GM20000 (cell line): Measurements from ENCODE around the gene SLIT3.

Experiments used
- DNase-seq: peaks from one replicate; pipeline ENCODE4 v3.0.0; 2012; ENCODE audit warnings: low spot score
- CTCF ChIP-seq: IDR thresholded peaks from 2 replicates; pipeline ENCODE4 v1.5.1; 2012; ENCODE audit warnings: mild to moderate bottlenecking, control low read depth; ENCODE audit errors: extremely low read depth, missing control alignments

Gene SLIT3

DNA sequence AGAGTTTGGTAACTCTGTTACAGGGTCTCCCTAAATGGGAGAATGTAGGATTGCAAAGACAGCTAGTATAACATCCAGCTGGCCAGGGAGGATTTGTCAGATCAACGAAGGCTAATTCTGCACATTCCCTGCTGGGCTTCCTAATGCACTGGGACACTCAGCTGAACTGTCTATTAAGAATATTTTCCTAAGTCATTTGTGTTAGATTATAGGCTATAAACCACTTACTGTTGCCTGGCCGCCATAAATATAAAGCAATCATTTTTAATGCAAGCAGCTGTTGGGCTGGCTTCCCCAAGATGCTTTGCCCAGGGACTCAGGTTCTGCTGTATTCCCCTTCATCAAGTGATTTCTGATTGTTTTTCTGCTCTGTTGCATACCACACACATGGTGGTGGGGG lies 35.3 kb upstream of the SLIT3 start:
- no peak for DNase-seq
- TF ChIP-seq CTCF: no peak

DNA sequence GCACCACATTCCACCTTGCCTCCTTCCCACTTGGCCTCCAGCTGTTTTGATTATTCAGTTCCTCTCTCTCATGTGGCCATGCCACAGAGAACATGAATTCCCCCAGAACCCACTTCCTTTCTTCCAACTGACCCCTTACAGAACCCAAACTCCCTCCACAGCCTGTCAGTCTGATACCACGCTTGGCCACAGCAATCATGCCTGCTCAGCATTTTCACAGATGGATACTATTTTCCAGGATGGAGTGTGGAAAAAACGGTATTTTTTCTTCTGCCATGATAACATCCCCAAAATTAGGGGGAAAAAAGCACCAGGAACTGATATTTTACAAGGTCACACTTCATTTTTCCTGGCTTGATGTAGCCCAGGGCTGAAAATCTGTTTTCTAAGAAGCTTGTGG lies 34.9 kb upstream of the SLIT3 start:
- TF ChIP-seq CTCF: no peak
- no peak for DNase-seq

- no peak for TF ChIP-seq CTCF
- DNase-seq: no peak
These were observed 32.6 kb upstream of the SLIT3 start for GRCh38 chr5:169333518-169333917.

- TF ChIP-seq CTCF: no peak
- no peak for DNase-seq
These were observed 30.4 kb upstream of the SLIT3 start for GRCh38 chr5:169331292-169331852.

DNA sequence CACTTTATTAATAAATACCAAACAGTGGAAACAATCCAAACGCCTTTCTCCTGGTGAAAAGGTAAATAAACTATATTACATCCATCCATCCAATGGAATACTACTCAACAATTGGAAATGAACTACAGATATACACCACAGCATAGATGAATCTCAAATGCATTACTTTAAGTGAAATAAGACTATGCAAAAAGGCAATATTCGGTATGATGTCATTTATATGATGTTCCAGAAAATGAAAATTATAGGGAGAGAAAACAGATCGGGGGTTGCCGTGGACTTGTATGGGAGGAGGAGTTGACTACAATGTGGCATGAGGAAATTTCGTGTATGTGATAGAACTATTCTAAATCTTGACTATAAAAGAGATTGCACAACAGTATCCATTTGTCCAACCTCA lies 27.5 kb upstream of the SLIT3 start:
- no peak for TF ChIP-seq CTCF
- DNase-seq: no peak

DNA sequence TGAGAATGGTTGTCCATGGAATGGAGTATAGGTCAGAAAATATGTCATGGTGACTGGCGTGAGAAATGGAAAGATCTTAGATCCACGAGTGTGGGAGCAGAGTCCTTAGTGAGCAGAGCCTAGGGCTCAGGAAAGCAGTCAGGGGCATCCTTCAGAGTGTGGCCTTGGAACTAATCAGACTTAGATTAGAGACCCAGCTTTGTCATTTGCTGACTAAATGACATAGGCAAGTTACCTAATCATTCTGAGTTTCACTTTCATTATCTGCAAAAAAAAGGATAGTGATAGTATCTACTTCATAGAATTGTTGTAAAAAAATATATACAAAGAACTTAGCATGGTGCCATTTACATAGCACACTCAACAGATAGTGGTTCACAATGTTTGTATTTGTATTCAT lies 24.3 kb upstream of the SLIT3 start:
- DNase-seq: no peak
- no peak for TF ChIP-seq CTCF

DNA sequence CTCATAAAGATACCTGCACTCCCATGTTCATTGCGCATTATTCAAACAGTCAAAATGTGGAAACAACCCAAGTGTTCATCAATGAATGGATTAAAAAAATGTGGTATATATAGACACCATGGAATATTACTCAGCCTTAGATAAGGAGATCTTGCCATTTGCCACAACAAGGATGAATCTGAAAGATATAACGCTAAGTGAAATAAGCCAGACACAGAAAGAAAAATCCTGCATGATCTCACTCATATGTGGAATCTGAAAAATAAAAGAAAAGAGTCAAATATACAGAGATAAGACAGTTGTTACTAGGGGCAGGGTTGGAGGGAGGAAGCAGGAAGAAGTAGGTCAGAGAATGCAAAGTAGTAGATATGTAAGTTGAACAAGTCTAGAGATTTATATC lies 17.6 kb upstream of the SLIT3 start:
- DNase-seq: no peak
- no peak for TF ChIP-seq CTCF
